Measurements from ENCODE around the gene TUBA4A. TPM values are rescaled to one million over a fixed set of nuclear protein-coding genes. Genes with fewer than 3 reads are reported as not detected.
A peak's percentile ranks its signal among the peaks of the same experiment; 100 is the strongest.
"Not testable (repeated sequence)": the region's sequence is repeated elsewhere in the genome, so short reads cannot be mapped to it uniquely, and the experiment has no call there.

The TUBA4A gene
- polyA plus RNA-seq, 3 donors = 32.9 to 40.0 (median 33.1) TPM

DNA sequence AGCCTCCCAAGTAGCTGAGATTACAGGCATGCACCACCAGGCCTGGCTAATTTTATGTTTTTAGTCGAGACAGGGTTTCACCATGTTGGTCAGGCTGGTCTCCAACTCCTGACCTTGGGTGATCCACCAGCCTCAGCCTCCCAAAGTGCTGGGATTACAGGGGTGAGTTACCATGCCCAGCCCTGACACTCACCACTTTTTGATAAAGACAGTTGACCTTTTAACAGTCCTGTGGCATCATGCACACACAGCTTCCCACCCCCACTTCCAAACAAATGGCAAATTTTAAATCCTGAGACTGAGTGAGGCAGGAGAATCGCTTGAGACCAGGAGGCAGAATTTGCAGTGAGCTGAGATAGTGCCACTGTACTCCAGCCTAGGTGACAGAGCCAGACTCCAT lies 19.3 kb upstream of the TUBA4A start:
- DNase-seq = no peak

DNA sequence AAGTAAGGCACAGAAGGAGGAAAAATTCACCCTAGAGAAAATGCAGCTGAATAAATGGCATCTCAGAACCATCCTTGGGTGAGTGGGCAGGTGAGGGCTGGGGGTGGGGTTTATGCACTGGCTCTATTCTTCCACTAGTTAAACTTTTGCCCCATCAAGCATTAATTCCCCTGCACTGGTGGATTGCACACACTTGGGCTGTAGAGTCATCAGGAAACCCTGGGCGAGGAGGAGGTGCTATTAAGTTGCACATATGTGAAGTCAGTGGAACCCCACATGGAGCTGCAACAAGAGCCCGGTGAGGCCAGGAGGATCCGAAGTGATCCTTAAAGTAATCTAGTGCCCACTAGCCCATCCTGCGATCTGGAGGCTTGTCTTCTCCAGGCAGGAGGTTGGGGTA lies 18.6 kb upstream of the TUBA4A start:
- DNase-seq = no peak

DNA sequence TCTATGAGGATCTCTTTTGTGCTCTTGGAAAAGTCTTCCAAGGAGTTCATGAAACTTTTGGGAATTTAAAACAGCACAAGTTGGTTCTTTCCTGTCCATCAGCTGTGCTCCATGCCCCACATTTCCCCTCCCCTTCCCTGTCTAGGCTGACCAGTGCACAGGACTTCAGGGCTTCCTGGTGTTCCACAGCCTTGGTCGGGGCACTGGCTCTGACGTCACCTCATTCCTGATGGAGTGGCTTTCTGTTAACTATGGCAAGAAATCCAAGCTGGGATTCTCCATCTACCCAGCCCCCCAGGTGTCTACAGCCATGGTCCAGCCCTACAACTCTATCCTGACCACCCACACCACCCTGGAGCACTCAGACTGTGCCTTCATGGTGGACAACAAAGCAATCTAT lies 17.3 kb upstream of the TUBA4A start:
- DNase-seq = no peak

DNA sequence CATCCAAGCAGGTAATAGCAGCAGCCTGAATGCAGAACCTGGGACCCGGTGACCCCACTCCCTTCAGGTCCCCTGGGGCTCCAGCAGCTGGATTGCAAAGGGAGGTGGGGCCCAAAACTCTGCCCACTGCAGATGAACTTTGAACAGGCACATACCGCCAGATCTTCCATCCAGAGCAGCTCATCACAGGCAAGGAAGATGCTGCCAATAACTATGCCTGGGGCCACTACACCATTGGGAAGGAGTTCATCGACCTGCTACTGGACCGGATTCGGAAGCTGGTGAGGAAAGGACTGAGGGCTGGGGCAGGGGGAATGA lies 16.3 kb upstream of the TUBA4A start:
- no peak for DNase-seq

DNA sequence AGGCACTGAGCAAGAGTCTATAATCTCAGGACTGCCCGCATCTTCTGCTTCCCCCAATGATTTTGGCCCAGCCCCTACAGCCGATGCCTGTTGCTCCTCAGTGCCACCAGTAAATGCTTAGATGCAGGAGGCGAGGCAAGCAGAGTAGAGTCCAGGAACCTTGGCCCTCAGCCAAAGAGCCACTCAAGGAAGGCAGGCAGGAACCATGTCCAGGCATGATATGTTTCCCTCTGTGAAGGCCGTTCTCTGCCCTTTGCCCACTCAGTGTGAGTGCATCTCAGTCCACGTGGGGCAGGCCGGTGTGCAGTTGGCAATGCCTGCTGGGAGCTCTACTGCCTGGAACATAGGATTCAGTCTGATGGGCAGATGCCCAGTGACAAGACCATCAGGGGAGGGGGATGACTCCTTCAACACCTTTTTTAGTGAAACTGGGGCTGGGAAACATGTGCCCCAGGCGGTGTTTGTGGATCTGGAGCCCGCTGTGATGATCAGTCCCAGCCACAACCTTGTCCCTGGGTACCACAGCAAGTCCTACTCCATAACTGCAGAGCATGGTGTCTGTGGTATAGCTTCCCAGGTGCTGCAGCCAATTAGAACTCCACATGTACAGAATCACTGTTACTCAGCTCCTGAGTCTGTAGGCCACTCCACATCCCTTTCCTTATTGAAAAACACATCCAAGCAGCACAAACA lies 15.8 kb upstream of the TUBA4A start:
- DNase-seq = no peak

DNA sequence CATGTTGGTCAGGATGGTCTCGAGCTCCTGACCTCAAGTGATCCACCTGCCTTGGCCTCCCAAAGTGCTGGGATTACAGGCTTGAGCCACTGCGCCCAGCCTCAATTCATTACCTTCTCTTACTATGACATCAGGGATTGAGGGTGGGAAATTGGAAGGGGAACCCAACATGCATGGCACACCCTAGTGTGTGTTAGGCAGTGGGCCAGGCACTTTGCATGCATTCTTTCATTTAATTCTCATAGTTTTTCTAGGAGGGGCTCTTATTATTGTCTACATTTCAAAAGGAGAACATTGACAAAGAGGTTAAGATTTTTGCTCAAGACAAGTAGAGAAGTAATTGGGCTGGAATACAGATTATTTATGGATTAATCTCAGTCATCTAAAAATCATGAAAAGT lies 14.6 kb upstream of the TUBA4A start:
- no peak for DNase-seq

DNA sequence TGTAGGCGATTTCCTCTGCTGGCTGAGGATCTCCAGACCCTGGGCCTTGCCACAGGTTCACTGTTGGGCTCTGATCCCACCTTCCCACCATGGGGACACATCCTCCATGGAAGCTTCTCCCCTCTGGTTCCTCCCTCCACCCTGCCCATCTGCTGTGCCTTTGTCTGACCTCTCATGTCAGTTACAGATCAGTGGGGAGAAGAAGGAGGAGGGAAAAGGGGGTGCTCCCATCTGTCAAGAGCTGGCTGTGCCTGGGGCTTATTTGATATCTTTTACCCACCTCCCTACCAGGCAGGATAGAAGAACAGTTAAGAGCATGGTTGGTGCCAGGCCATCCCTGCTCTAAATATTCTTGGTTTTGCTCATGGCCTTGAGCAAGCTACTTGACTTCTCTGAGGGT lies 13.2 kb upstream of the TUBA4A start:
- no peak for DNase-seq

DNA sequence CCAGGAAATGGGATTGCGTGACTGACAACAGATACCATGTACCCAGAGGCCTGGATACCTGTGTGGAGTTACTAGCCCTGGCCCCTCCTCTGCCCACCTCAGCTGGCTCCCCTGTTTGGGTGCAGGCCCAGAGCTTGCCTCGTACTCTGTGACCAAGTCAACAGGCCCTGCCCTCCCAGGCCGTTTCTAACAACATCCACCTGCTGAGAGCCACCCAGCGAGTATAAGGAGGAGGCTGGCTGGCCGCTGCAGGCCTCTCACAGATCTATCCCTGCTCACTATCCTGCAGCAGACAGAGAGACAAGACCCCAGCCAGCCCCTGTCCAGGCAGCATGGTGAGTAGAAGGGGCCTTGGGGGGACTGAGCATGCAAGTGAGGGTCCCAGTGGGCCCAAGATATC lies 12.5 kb upstream of the TUBA4A start:
- no peak for DNase-seq

DNA sequence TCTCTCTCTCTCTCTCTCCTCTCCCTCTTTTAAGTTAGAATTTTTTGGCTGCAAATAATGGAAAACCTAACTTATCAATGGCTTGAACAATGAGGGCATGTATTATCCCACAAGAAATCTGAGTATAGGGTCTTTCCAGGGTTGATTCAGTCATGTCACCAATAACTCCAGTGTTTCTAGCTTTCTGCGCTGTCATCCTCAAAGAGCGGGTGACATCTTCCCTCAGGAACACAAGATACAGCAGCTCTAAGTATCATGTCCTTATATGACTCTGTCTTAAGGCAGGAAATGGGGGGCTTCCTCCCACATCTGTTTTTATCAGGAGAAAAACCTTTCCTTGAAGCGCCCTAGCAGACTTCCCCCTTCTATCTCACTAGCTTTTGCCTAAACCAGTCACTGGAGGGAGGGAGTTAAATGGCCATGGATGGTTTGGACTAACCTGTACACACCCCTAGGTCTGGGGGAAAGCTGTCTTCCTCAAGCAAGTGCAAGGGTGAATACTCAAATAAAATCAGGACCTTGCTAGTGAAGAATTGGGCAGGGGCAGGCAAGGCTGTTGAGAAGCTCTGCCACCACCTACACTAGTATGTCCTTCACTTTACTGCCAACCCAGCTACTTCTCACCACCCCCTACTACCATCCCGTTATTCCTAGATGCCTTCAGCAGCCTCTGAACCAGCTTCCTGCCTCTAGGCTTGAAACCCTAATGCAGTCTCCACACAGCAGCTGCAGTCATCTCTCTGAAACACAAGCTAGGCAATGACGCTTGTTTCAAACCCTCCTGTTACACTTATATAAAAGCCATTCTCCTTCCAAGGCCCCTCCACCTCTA lies 7.5 kb upstream of the TUBA4A start:
- no peak for DNase-seq

DNA sequence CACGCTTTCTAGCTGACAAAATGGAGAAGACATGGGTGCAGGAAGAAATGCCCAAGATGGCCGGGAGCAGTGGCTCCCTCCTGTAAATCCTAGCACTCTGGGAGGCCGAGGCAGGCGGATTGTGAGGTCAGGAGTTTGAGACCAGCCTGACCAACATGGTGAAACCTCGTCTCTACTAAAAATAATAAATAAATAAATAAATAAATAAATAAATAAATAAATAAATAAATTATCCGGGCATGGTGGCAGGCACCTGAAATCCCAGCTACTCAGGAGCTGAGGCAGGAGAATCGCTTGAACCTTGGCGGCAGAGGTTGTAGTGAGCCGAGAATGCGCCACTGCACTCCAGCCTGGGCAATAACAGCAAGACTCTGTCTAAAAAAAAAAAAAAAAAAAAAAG lies 5.2 kb upstream of the TUBA4A start:
- not testable (repeated sequence) for DNase-seq

DNA sequence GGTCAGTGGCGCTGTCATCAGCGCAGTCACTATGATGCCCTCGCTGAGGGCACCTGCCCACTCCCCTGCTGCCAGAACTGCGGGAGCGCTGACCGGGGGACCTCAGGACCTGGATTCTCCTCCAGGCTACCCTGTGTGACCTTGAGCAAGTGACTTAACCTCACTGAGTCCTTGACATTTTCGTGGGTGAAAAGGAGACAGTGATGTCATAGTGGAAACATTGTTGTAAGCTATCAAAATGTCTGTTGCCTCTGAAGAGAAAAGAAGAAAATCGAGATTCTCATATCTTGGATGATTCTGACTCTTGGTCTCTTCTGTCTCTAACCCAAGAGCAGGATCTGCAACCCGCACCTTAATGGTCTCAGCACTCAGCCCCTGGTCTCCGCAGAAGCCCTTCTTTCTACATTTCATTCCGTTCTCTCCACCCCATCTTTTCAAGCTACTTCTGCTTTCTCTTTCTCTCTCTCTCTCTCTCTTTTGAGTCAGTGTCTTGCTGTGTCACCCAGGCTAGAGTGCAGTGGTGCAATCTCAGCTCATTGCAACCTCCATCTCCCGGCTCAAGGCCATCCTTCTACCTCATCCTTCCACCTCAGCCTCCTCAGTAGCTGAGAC lies 978 bp upstream of the TUBA4A start:
- DNase-seq = no peak

DNA sequence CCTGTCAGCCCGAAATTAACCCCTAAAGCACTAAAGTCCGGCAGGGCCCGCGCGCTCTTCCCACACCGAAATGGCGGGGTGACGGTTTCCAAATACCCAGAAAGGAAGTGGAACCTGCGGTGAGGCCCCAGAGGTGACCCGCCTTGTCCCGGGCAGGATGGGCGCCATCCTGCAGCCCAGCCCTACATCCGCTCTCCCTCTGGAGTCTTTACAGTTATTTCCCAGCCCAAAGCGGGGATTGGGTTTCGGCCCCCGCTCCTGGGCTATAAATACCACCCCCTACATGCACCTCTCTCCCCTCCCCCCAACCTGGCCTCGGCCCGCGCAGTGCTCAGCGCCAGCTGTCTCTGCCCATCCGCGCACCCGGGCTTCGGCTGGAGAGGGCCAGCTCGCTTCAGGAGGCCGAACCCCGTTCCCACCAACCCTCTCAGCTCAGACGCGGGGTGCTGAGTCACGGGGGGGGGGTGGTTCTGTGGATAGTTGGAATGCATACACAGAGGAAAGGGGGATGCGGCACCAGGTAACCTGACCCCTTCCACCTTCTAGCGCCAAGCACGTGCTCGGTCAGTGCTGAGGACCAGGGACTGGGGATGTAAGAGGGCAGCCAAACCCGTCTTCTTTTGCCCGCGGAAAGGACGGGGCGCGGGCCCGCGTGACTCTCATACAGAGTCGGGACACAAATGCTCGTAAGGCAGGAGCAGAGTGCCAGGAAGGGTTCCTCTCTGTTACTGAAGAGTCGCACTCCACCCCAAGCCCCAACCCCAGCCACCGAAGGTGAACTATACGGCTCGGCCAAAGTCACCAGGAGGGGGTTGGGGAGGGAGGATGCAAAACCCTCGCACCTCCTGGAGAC lies 592 bp downstream of the TUBA4A start, which contains the start of gene TUBA4B:
Gene TUBA4B (plus strand): TSS at position 344 of the 853 bp plus-strand sequence. CDS start 165 bp downstream, at position 509.
- DNase-seq = no peak

DNA sequence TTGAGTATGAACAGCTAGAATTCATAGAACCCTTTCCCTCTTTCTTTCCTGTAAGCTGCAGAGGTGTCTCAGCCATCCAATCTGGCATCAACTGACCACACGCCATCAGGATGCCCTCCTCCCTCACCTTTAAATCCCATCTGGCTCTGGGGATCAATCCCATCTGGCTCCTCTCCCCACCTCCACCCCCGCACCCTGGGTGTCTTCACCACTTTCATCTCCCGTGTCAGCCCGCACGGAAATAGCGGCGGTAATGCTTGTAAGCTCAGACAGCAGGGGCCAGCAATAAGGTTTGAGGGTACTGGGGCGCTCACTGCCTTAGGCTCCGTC lies 1.2 kb downstream of the TUBA4A start:
- no peak for DNase-seq

DNA sequence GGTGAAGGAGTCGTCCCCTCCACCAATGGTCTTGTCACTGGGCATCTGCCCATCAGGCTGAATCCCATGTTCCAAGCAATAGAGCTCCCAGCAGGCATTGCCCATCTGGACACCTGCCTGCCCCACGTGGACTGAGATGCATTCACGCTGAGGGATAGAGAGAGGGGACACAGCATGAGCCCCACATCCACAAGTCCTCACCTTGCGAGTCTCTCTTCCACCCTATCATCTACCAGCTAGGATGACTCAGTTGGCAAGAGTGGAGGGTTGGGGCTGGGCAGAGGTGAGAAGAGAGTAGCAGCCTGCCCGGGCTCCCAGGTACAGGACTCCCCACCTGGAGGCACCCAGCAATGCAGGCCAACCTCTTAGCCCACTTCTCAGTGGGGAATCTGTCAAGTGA lies 1.6 kb downstream of the TUBA4A start:
- DNase-seq = no peak

DNA sequence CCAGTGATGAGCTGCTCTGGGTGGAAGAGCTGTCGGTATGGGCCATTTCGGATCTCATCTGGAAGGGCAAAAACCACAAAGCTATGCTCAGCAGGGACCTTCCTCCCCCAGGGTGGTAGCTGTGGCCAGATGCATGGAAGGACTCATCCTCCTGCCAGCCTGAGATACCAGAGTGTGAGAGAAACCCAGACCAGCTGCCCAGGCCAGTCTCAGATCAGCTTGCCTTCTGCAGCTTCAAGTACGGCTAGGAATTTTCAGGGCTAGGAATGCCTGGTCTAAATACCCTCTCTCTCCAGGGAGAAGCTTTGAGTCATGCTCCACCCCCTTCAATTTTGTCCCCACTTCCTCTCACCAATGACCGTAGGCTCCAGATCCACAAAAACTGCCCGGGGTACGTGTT lies 2.1 kb downstream of the TUBA4A start:
- no peak for DNase-seq

DNA sequence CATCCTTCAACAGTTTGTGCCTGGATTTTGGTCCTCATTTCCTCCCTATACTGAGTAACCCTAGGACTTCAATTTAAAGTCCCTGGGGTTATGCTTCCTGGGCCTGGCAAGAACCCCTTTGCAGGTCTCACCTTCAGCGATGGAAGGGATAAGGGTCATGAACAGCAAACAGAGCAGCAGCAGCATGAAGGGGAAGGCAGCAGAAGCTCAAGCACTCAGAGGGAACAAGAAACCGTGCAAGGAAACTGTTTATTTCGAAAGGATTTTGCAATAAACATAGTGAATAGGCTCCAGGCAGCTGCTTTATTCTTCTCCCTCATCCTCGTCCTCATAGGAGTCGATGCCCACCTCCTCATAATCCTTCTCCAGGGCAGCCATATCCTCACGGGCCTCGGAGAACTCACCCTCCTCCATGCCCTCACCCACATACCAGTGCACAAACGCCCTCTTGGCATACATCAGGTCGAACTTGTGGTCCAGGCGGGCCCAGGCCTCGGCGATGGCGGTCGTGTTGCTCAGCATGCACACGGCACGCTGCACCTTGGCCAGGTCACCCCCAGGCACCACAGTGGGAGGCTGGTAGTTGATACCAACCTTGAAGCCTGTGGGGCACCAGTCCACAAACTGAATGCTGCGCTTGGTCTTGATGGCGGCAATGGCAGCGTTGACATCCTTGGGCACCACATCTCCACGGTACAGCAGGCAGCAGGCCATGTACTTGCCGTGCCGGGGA lies 3.5 kb downstream of the TUBA4A start:
- no peak for DNase-seq

DNA sequence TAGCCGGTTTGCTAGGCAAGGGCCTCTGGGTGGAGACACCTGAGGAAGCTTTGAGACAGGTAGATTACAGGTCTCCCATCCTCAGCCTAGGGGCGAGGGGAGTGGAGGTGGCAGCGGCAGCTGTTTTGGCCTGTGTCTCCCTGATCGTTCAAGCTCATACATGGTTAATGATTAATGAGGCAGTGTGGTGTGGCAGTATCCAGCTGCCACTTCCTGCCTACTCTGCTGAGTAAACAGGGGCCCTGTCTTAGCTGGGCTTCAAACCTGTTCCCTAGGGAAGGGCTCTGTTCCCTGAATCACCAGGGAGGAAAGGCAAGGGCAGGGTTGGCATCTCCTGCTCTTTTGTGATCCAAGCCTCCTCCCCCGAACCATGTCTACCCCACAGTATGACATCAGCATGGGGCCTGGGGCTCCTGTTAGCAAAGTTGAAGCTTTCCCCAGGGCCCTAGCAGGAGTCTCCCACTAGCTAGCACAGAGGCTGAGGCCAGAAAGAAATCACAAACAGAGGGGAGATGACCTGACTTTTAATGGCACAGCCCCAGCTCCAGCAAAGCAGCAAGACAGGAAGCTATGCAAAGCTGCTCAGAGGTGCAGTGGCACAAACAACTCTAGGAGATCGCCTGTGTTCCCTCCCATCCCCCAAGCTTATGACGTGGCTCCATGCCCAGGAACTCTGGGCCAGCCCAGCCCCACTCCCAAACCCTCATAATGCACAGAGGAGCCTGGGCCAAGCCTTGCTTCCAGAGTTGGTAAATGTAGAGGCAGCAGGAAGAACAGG lies 4.3 kb downstream of the TUBA4A start:
- peak; percentile 69 for DNase-seq

DNA sequence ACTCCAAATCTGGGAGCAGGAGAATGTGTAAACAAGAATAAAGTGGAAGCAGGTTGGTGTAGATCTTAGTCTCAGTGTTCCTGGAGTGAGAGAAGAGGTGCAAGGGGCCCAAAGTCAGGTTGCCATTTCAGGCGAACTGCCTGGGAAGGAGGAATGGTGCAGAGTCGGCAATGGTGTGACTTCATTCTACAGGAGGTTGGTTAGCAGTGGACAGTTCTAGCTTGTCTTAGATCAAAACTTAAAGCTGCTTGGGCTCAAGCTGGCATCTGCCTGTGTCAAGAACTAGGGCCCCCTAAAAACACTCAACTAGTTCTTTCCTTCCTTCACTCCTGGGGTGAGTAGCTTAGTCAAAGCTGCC lies 4.9 kb downstream of the TUBA4A start:
- DNase-seq = no peak

DNA sequence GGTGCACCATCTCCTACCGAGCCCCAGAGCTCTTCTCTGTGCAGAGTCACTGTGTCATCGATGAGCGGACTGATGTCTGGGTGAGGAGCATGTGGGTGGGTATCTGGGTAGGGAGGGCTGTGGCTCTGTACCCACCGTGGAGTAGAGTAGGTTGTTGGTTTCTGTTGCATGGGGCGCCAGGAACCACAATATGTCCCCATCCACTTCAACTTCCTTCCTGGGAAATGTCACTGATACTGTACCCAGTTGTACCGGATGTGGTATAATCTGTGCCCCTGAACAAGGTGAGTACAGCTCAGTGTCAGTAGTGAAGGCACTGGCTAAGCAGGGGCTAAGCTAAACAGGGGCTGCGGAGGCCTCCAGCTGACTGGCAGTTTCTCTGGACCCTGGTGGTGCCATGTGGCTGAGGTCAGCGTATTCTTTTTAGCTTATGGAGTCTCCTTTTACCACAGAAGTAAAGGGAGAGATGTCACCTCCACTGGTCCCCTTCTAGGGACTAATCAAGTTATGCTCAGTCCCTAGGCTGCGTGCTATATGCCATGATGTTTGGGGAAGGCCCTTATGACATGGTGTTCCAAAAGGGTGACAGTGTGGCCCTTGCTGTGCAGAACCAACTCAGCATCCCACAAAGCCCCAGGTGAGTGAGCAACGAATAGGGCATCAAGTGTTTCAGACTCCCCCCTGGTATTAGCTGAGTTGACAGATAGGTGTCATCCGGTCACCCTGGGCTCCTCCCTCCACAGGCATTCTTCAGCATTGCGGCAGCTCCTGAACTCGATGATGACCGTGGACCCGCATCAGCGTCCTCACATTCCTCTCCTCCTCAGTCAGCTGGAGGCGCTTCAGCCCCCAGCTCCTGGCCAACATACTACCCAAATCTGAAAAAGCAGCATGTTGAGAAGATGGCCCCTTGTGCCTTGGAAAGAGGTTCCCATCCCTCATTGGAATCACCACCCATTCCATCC lies 5.8 kb downstream of the TUBA4A start:
- no peak for DNase-seq

DNA sequence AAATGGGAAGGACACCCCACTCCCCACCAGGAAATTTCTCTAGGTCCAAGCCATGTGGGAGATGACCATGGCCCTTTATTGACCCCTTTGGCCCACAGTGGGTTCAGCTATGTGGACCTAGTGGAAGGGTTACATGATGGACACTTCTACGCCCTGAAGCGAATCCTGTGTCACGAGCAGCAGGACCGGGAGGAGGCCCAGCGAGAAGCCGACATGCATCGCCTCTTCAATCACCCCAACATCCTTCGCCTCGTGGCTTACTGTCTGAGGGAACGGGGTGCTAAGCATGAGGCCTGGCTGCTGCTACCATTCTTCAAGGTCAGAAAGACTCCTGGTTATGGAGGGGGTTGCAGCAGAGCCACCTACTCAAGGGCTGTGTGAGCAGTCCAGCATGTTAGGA lies 7.2 kb downstream of the TUBA4A start:
- DNase-seq = no peak
